ENCODE data around the gene RASA2.

- TF ChIP-seq, protein P1, sequence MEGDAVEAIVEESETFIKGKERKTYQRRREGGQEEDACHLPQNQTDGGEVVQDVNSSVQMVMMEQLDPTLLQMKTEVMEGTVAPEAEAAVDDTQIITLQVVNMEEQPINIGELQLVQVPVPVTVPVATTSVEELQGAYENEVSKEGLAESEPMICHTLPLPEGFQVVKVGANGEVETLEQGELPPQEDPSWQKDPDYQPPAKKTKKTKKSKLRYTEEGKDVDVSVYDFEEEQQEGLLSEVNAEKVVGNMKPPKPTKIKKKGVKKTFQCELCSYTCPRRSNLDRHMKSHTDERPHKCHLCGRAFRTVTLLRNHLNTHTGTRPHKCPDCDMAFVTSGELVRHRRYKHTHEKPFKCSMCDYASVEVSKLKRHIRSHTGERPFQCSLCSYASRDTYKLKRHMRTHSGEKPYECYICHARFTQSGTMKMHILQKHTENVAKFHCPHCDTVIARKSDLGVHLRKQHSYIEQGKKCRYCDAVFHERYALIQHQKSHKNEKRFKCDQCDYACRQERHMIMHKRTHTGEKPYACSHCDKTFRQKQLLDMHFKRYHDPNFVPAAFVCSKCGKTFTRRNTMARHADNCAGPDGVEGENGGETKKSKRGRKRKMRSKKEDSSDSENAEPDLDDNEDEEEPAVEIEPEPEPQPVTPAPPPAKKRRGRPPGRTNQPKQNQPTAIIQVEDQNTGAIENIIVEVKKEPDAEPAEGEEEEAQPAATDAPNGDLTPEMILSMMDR (IDR thresholded peaks at IDR 0.05; ENCODE audit: low read length): no peak
- TF ChIP-seq EZH2 (optimal IDR thresholded peaks at IDR 0.05; ENCODE audit: low read depth, low read length) (no peak), EZH2phosphoT487 (IDR thresholded peaks at IDR 0.05; ENCODE audit: low read length) (no peak)
These were observed 4.4 kb upstream of the RASA2 start for GRCh38 chr3:141482245-141482922.
